SK-N-SH treated with all-trans-retinoic acid at 6 μM for 48 hours (cell line): Measurements from ENCODE around the gene POLR3H.

Experiments
- ATAC-seq: fragments of 200-7000 bp; cut with Tn5 transposase; 3 replicates; pipeline ENCODE4 v1.9.1; 2020; ENCODE audit warnings: mild to moderate bottlenecking, moderate library complexity
- BACH2 ChIP-seq: fragments of 250-450 bp; sonication (Bioruptor Pico); IDR thresholded peaks from 2 replicates; pipeline ENCODE4 v1.9.0; 2021; ENCODE audit warnings: mild to moderate bottlenecking, borderline replicate concordance
- CREB5 ChIP-seq: fragments of 250-450 bp; sonication (Bioruptor Pico); IDR thresholded peaks from 2 replicates; pipeline ENCODE4 v1.5.1; 2020; ENCODE audit warnings: low read depth, mild to moderate bottlenecking, moderate library complexity
- CSDC2 ChIP-seq: fragments of 250-450 bp; sonication (Bioruptor Pico); IDR thresholded peaks from 2 replicates; pipeline ENCODE4 v1.5.0; 2020; ENCODE audit warnings: mild to moderate bottlenecking, moderate library complexity
- CSRNP3 ChIP-seq: fragments of 250-450 bp; sonication (Bioruptor Pico); IDR thresholded peaks from 2 replicates; pipeline ENCODE4 v1.5.1; 2021; ENCODE audit warnings: mild to moderate bottlenecking, moderate library complexity
- ESRRG ChIP-seq: fragments of 250-450 bp; sonication (Bioruptor Pico); IDR thresholded peaks from 2 replicates; pipeline ENCODE4 v1.6.1; 2021; ENCODE audit warnings: mild to moderate bottlenecking
- GLIS3 ChIP-seq: fragments of 250-450 bp; sonication (Bioruptor Pico); IDR thresholded peaks from 2 replicates; pipeline ENCODE4 v1.5.0; 2020; ENCODE audit warnings: mild to moderate bottlenecking, moderate library complexity
- OSR1 ChIP-seq: fragments of 250-450 bp; sonication (Bioruptor Pico); IDR thresholded peaks from 2 replicates; pipeline ENCODE4 v1.8.0; 2022; ENCODE audit warnings: moderate library complexity, mild to moderate bottlenecking, inconsistent platforms
- PATZ1 ChIP-seq: fragments of 250-450 bp; sonication (Bioruptor Pico); IDR thresholded peaks from 2 replicates; pipeline ENCODE4 v1.8.0; 2020; ENCODE audit warnings: mild to moderate bottlenecking, moderate library complexity, borderline replicate concordance
- POU6F1 ChIP-seq: fragments of 250-450 bp; sonication (Bioruptor Pico); IDR thresholded peaks from 2 replicates; pipeline ENCODE4 v1.8.0; 2021; ENCODE audit warnings: low read depth, mild to moderate bottlenecking, moderate library complexity, borderline replicate concordance
- PPARA ChIP-seq: fragments of 250-450 bp; sonication (Bioruptor Pico); IDR thresholded peaks from 2 replicates; pipeline ENCODE4 v1.5.0; 2020; ENCODE audit warnings: mild to moderate bottlenecking, borderline replicate concordance
- RARB ChIP-seq: fragments of 250-450 bp; sonication (Bioruptor Pico); IDR thresholded peaks from 2 replicates; pipeline ENCODE4 v1.8.0; 2021; ENCODE audit warnings: mild to moderate bottlenecking, moderate library complexity
- SNAI2 ChIP-seq: fragments of 250-450 bp; sonication (Bioruptor Pico); IDR thresholded peaks from 2 replicates; pipeline ENCODE4 v1.5.0; 2020; ENCODE audit warnings: mild to moderate bottlenecking, moderate library complexity
- TCF4 ChIP-seq: fragments of 250-450 bp; sonication (Bioruptor Pico); IDR thresholded peaks from 2 replicates; pipeline ENCODE4 v1.8.0; 2021; ENCODE audit warnings: mild to moderate bottlenecking, moderate library complexity, borderline replicate concordance
- TSHZ2 ChIP-seq: fragments of 250-450 bp; sonication (Bioruptor Pico); IDR thresholded peaks from 2 replicates; pipeline ENCODE4 v1.5.0; 2020; ENCODE audit warnings: mild to moderate bottlenecking, moderate library complexity
- ZC3H10 ChIP-seq: fragments of 250-450 bp; sonication (Bioruptor Pico); IDR thresholded peaks from 2 replicates; pipeline ENCODE4 v1.5.1; 2021; ENCODE audit warnings: mild to moderate bottlenecking, moderate library complexity
- ZFP3 ChIP-seq: fragments of 250-450 bp; sonication (Bioruptor Pico); IDR thresholded peaks from 2 replicates; pipeline ENCODE4 v1.5.0; 2020; ENCODE audit warnings: mild to moderate bottlenecking, moderate library complexity
- ZFP30 ChIP-seq: fragments of 450-650 bp; formaldehyde crosslinking; IDR thresholded peaks from 2 replicates; pipeline ENCODE4 v1.5.0; 2022; ENCODE audit warnings: mild to moderate bottlenecking, moderate library complexity
- ZNF565 ChIP-seq: fragments of 450-650 bp; formaldehyde crosslinking; conservative IDR thresholded peaks from 2 replicates; pipeline ENCODE4 v1.5.0; 2020; ENCODE audit warnings: low read depth, mild to moderate bottlenecking, moderate library complexity
- ZNF70 ChIP-seq: fragments of 450-650 bp; formaldehyde crosslinking; IDR thresholded peaks from 2 replicates; pipeline ENCODE4 v1.5.0; 2020; ENCODE audit warnings: mild to moderate bottlenecking, moderate library complexity
- ZNF8 ChIP-seq: fragments of 450-650 bp; formaldehyde crosslinking; IDR thresholded peaks from 2 replicates; pipeline ENCODE4 v1.5.0; 2020; ENCODE audit warnings: mild to moderate bottlenecking, moderate library complexity

Gene POLR3H

GRCh38 chr22:41479671-41480396 lies 64.4 kb downstream of the POLR3H start:
- no peak for ATAC-seq
- no peak for TF ChIP-seq GLIS3 (CRISPR knock-in tag)
- TF ChIP-seq, all 23 proteins: peak for 0

GRCh38 chr22:41478891-41479521 lies 65.3 kb downstream of the POLR3H start:
- TF ChIP-seq PPARA (CRISPR knock-in tag) (no peak), PATZ1 (CRISPR knock-in tag) (no peak), CREB5 (no peak), ZNF70 (no peak), BACH2 (CRISPR knock-in tag) (no peak), SNAI2 (CRISPR knock-in tag) (no peak), ZNF8 (CRISPR knock-in tag) (no peak), POU6F1 (no peak), TSHZ2 (CRISPR knock-in tag) (no peak), ZC3H10 (no peak), CSDC2 (CRISPR knock-in tag) (no peak), GLIS3 (CRISPR knock-in tag) (no peak), ZFP30 (CRISPR knock-in tag) (no peak), OSR1 (CRISPR knock-in tag) (no peak)
- ATAC-seq = no peak

- TF ChIP-seq ZC3H10 = no peak
- TF ChIP-seq ESRRG (CRISPR knock-in tag) = no peak
- TF ChIP-seq CSRNP3 (CRISPR knock-in tag) = no peak
- TF ChIP-seq RARB (CRISPR knock-in tag) = no peak
- no peak for TF ChIP-seq ZFP3 (CRISPR knock-in tag)
- no peak for TF ChIP-seq TSHZ2 (CRISPR knock-in tag)
- no peak for TF ChIP-seq PATZ1 (CRISPR knock-in tag)
- TF ChIP-seq BACH2 (CRISPR knock-in tag) = no peak
- TF ChIP-seq ZNF70 = no peak
- TF ChIP-seq CREB5 = no peak
- TF ChIP-seq OSR1 (CRISPR knock-in tag) = no peak
- TF ChIP-seq PPARA (CRISPR knock-in tag) = no peak
- TF ChIP-seq ZNF565 (CRISPR knock-in tag) = no peak
- TF ChIP-seq TCF4 (CRISPR knock-in tag) = no peak
- ATAC-seq = no peak
Observed at GRCh38 chr22:41478473-41478872, 65.8 kb downstream of the POLR3H start.
